Stimulated activated CD8-positive, alpha-beta memory T cell treated with anti-CD3 and anti-CD28 coated beads, Interleukin-15, amount 100 ng/mL, for 1 hour (primary cell): ENCODE data around the gene DNAH10.
A peak's percentile ranks its signal among the peaks of the same experiment; 100 is the strongest.

Experiments
- DNase-seq: peaks from one replicate; pipeline ENCODE4 v3.0.0-alpha.2; 2020; ENCODE audit warnings: low read depth

Gene DNAH10

GRCh38 chr12:123949770-123950165 is 187.7 kb downstream of the DNAH10 start:
- no peak for DNase-seq

GRCh38 chr12:123950476-123951349 is 188.6 kb downstream of the DNAH10 start:
- no peak for DNase-seq

GRCh38 chr12:123951467-123951866 is 189.4 kb downstream of the DNAH10 start:
- DNase-seq: no peak

- no peak for DNase-seq
Measured at GRCh38 chr12:123952037-123952436, 189.9 kb downstream of the DNAH10 start.

GRCh38 chr12:123954647-123955350 is 192.7 kb downstream of the DNAH10 start:
- DNase-seq: no peak

- no peak for DNase-seq
Measured at GRCh38 chr12:123956249-123956648, 194.1 kb downstream of the DNAH10 start.

GRCh38 chr12:123957196-123957595 is 195.1 kb downstream of the DNAH10 start:
- no peak for DNase-seq

GRCh38 chr12:123958462-123958861 is 196.4 kb downstream of the DNAH10 start:
- DNase-seq: no peak

GRCh38 chr12:123958876-123959275 is 196.8 kb downstream of the DNAH10 start:
- no peak for DNase-seq

- no peak for DNase-seq
Measured at GRCh38 chr12:123960029-123960735, 198.1 kb downstream of the DNAH10 start.

GRCh38 chr12:123960856-123961255 is 198.8 kb downstream of the DNAH10 start:
- DNase-seq: no peak

- DNase-seq: no peak
Measured at GRCh38 chr12:123961585-123962345, 199.7 kb downstream of the DNAH10 start.

- DNase-seq: no peak
Measured at GRCh38 chr12:123962513-123962912, 200.4 kb downstream of the DNAH10 start.

- no peak for DNase-seq
Measured at GRCh38 chr12:123963821-123964220, 201.7 kb downstream of the DNAH10 start.

GRCh38 chr12:123965382-123965781 is 203.3 kb downstream of the DNAH10 start:
- DNase-seq: no peak

GRCh38 chr12:123966596-123966995 is 204.5 kb downstream of the DNAH10 start:
- no peak for DNase-seq

- no peak for DNase-seq
Measured at GRCh38 chr12:123967121-123967586, 205.1 kb downstream of the DNAH10 start.

GRCh38 chr12:123971449-123971769 is 209.3 kb downstream of the DNAH10 start:
- no peak for DNase-seq

- DNase-seq: no peak
Measured at GRCh38 chr12:123971770-123972456, 209.8 kb downstream of the DNAH10 start.

- peak; percentile 93 for DNase-seq
Measured at GRCh38 chr12:123972457-123973401, 210.6 kb downstream of the DNAH10 start, which contains the start of the genes CCDC92 and ZNF664. Gene CCDC92, minus strand, starts transcription at chr12:123972831. Its CDS starts 28,526 bp downstream, at chr12:123944305. Gene ZNF664, plus strand, starts transcription at chr12:123973215. Its CDS starts 38,930 bp downstream, at chr12:124012145.
